Measurements from ENCODE around the gene CCDC141. TPM values are rescaled to one million over a fixed set of nuclear protein-coding genes. Genes with fewer than 3 reads are reported as not detected.

Gene CCDC141
- total RNA-seq, 1 donor from 2014 or later: 0.78 TPM

GRCh38 chr2:178787934-178788333 is 262.0 kb downstream of the CCDC141 start:
- Mint-ChIP-seq H3K27me3 (ENCODE audit: insufficient read depth) (no peaks in the 10 kb centered on the region), H3K27ac (no peak overlapping the region), H3K9me3 (no peaks in the 10 kb centered on the region), H3K36me3 (ENCODE audit: low read depth) (no peaks in the 10 kb centered on the region), H3K4me1 (ENCODE audit: low read depth) (peaks cover 6% of the 10 kb centered on the region), H3K4me3 (no peak overlapping the region)
- intact Hi-C loops (cut with micrococcal nuclease): no loop called here
- DNase-seq (ENCODE audit: low spot score): no peak

- DNase-seq (ENCODE audit: low spot score): no peak
- no peaks in the 10 kb centered on the region for H3K36me3 Mint-ChIP-seq (ENCODE audit: low read depth)
- no peak overlapping the region for H3K4me3 Mint-ChIP-seq
- H3K9me3 Mint-ChIP-seq: no peaks in the 10 kb centered on the region
- no peak overlapping the region for H3K27ac Mint-ChIP-seq
- H3K27me3 Mint-ChIP-seq (ENCODE audit: insufficient read depth): no peaks in the 10 kb centered on the region
- intact Hi-C loops (cut with micrococcal nuclease): no loop called here
- H3K4me1 Mint-ChIP-seq (ENCODE audit: low read depth): peaks cover 6% of the 10 kb centered on the region
Observed at GRCh38 chr2:178787155-178787554, 262.8 kb downstream of the CCDC141 start.

- H3K9me3 Mint-ChIP-seq: no peaks in the 10 kb centered on the region
Observed at GRCh38 chr2:178783889-178784288, 266.0 kb downstream of the CCDC141 start.

GRCh38 chr2:178782236-178782635 is 267.7 kb downstream of the CCDC141 start:
- H3K27ac Mint-ChIP-seq: no peak overlapping the region
- intact Hi-C loops (cut with micrococcal nuclease): no loop called here
- no peak overlapping the region for H3K4me3 Mint-ChIP-seq
- DNase-seq (ENCODE audit: low spot score): no peak
- no peaks in the 10 kb centered on the region for H3K27me3 Mint-ChIP-seq (ENCODE audit: insufficient read depth)
- no peaks in the 10 kb centered on the region for H3K4me1 Mint-ChIP-seq (ENCODE audit: low read depth)
- H3K9me3 Mint-ChIP-seq: no peaks in the 10 kb centered on the region
- H3K36me3 Mint-ChIP-seq (ENCODE audit: low read depth): no peaks in the 10 kb centered on the region

More at GRCh38 chr2:178783889-178784288, 266.0 kb downstream of the CCDC141 start:
- Mint-ChIP-seq H3K36me3 (ENCODE audit: low read depth) (no peaks in the 10 kb centered on the region), H3K4me3 (no peak overlapping the region), H3K4me1 (ENCODE audit: low read depth) (no peaks in the 10 kb centered on the region), H3K27me3 (ENCODE audit: insufficient read depth) (no peaks in the 10 kb centered on the region), H3K27ac (no peak overlapping the region)
- DNase-seq (ENCODE audit: low spot score): no peak
- intact Hi-C loops (cut with micrococcal nuclease): no loop called here

Other genes starting within 250 kb of the CCDC141 start
- 1.7 TPM in 2 replicates for gene TTN, start 242.7 kb downstream of the CCDC141 start, total RNA-seq
- 9.6 and 12.4 TPM in 2 replicates for gene SESTD1, start 214.7 kb upstream of the CCDC141 start, total RNA-seq

All from activated T-helper 1 cell treated with anti-CD3 and anti-CD28 coated beads, Interleukin-12 subunit alpha, Interleukin-12 subunit beta, Interleukin-2, Interleukin-4 antibody, amounts not matched to agents 30 ng/mL and 10 ng/mL and 1 ng/mL, durations not matched to agents 14 hours and 24 hours and 36 hours (primary cell).